Activated CD8-positive, alpha-beta memory T cell treated with anti-CD3 and anti-CD28 coated beads for 24 hours (primary cell): ENCODE measurements around the gene LAMA5.

Experiments used
- DNase-seq: peaks from one replicate; pipeline ENCODE4 v3.0.0-alpha.2; 2020

LAMA5 gene

GRCh38 chr20:62299666-62300236 is 67.4 kb downstream of the LAMA5 start:
- no peak for DNase-seq

DNA sequence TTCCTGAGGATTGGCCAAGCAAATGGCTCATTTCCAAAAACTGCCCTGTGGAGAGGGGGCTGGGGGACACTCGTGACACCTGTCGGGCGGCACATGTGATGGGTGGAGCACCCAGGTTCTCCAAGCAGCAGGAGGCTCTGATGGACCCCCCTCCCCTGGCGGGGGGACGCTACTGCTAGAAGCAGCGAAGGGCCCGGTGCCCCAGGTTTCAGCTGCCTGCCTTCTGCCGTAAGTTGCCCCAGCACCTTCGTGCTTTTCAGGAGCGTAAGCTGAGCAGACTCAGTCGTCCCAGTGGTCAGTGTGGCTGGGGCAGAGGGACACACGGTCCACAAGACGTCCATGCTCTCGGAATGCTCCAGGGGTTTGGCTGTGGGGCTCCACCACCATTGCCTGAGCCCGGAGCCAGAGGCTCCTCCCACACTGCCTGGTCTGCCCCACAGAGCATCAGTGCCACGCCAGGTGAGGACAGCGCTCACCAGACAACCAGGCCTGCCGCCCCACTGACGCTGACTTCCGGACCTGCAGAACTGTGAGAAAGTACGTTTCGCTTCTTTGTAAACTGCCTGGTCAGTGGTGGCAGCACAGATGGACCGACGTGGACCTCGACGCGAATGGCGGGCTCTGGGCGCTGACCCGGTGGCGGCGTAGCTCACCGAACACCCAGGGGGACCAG is 68.4 kb downstream of the LAMA5 start:
- DNase-seq, result no peak

DNA sequence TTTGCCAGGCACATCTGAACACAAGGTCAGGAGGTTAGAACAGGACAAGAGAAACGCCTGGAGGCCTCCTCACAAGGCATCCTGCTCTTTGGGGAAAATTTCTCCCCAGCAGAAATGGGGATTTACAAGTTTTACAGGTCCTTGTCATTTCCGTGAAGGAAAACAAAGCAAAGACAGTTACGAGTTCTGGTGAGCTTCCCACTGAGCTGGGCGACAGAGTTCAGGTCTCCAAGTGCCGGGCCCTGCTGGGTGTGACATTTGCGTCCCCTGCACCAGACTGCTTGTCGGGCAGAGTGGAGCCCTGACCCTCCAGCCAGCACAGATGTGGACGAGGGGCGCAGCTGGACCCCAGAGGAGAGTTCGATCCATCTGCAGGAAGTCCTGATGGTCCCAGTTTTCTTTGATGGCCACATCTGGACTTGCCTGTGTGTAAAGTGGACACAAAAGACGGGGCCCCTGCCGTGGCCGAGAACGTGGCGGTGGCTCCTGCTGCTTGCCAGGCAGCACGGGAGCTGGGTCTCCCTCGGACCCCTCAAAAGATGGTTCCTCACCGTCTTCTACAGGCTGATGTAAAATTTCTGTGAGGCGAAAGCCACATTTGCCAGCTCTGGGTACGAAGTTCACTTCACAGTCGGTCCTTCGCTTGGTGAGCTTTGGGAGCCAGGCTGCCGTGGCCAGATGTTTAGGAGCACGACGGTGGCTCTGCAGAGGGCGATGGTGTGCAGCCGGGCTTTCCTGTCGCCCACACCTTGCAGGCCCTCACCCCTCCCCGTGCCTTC is 69.5 kb downstream of the LAMA5 start:
- no peak for DNase-seq

- no peak for DNase-seq
Observed at GRCh38 chr20:62296724-62297448, 70.2 kb downstream of the LAMA5 start.

GRCh38 chr20:62294516-62294915 is 72.6 kb downstream of the LAMA5 start:
- no peak for DNase-seq

- DNase-seq, result no peak
Observed at GRCh38 chr20:62293946-62294345, 73.2 kb downstream of the LAMA5 start.

DNA sequence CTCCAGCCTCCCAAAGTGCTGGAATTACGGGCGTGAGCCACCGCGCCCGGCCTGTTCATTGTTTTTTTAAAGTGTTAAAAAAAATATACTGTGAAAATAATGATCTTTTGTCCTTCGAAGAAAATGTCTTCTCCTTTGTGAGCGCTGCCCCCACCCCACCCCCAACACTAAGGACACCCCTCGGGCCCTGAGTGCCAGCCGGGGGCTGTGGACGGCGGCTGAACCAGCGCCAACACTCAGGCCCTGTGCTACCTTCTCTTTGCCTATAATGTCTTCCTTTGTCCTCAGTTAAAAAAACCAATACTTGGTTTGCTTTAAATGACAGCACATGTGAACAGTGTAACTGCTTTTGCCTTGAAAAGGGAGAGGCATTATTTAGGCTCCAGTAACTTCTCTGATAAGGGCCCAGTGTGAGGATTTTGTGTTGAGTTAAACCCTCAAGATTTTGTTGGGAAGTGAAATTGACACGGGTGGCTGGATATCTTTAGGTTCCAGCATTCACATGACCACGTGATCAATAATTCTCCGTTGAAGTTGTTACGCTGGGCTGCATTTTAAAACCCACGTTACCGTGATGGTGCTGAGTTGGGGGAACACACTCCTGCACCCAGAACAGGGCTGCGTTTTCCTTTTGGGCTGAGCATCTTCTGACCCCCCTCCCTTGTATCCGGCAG is 73.9 kb downstream of the LAMA5 start:
- no peak for DNase-seq

- DNase-seq, result no peak
Observed at GRCh38 chr20:62292108-62292507, 75.0 kb downstream of the LAMA5 start.

DNA sequence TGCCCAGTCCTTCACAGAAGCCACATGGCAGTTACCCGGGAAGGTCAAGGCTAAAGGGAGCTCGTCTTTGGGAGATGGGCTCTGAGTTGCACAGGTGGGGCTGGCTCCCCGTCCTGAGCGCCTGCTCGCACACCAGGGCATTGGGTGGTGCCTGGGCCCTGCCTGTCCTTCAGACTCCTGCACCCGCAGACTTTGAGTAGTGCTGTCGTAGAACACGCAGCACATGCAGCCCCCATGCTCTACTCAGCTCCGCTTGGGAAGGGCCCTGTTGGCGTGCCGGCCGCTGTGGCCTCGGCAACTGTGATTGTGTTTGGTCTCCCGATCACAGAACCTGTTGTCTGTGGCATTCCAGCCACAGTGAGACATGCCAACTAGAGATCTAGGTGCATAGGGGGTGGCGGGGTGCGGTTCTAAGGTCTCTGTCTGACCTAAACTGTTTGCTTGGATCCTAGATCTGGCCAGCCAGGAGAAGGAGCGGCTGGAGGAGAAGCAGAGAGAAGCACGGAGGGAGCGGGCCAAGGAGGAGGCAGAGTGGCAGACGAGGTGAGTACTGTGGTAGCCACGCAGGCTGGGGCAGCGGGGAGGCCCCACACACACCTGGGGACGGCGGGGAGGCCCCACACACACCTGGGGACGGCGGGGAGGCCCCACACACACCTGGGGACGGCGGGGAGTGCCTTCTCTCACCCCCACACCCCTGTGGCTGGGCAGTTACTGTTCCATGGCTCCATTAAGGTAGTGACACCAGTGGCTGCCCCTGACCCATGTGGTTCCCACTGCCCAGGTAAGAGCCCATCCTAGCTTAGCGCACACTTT is 75.7 kb downstream of the LAMA5 start:
- DNase-seq, result no peak

GRCh38 chr20:62289898-62290297 is 77.2 kb downstream of the LAMA5 start:
- DNase-seq, result no peak

GRCh38 chr20:62289131-62289530 is 78.0 kb downstream of the LAMA5 start:
- DNase-seq, result no peak

DNA sequence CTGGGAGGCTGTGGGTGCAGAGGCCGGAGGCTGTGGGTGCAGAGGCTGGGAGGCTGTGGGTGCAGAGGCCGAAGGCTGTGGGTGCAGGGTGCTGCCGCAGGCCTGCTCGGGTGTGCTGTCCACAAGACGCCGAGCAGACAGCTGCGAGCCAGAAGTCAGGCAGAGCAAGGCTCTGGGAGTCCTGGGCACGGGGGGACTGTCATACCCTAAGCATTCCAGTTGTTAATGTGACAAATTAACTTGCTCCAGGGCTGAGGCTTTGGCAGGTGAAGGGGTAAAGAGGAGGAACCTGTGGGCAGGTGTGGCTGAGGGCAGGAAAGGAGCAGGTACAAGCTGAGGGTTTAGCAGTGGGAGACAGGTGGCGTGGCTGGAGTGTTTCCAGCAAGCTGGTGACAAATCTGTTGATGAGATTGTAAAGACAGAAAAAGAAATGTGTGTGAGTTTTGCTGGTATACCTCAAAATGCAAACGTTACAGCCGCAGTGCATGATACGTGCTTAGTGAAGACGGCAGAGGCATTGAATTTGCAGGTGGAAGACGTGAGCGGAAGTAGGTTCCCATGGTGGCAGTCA is 78.5 kb downstream of the LAMA5 start:
- DNase-seq, result no peak

- DNase-seq, result no peak
Observed at GRCh38 chr20:62287759-62288534, 79.2 kb downstream of the LAMA5 start.

GRCh38 chr20:62287129-62287528 is 80.0 kb downstream of the LAMA5 start:
- no peak for DNase-seq

GRCh38 chr20:62286493-62287064 is 80.5 kb downstream of the LAMA5 start:
- DNase-seq, result no peak

DNA sequence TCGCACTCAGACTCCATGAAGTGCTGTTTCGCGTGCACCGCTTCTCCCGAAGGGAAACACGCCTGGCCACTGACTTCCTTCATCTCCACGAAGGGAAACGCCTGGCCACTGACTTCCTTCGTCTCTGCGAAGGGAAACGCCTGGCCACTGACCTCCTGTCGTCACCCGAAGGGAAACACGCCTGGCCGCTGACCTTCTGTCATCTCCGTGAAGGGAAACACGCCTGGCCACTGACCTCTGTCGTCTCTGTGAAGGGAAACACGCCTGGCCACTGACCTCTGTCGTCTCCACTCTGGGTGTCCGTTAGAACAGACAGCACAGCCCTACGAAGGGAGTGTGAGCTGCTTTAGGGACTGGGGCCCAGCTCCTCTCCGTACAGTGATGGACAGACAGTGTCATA is 81.4 kb downstream of the LAMA5 start:
- no peak for DNase-seq

GRCh38 chr20:62285151-62285550 is 82.0 kb downstream of the LAMA5 start:
- no peak for DNase-seq

GRCh38 chr20:62284448-62284847 is 82.7 kb downstream of the LAMA5 start:
- DNase-seq, result no peak

DNA sequence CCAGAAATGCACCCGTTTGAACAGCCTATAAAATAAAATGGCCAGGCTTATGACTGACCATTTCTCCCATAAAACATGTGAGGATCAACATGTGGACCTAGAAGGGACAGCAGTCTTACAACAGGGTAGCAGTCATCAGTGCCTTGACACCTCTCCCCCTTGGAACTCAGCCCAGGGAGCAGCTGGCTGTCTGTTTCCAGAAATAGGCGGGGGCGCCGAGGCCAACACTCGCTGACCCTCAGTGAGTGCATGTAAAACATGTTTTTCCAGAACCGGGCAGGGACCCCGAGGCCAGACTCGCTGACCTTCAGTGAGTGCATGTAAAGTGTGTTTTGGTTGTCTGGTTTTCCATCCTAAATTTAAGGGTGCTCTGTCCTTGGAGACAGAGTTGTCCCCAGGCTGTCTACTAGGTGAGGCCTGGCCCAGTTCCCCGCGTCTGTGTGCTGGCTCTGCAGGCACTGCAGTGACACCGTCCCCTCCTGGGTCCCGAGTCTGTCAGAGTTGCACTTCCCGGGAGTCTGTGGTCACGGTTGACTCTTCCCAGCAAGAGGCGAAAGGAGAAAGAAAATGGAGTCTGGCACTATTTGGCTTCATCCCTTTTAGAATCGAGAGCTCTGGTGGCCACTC is 84.1 kb downstream of the LAMA5 start:
- DNase-seq, result no peak

DNA sequence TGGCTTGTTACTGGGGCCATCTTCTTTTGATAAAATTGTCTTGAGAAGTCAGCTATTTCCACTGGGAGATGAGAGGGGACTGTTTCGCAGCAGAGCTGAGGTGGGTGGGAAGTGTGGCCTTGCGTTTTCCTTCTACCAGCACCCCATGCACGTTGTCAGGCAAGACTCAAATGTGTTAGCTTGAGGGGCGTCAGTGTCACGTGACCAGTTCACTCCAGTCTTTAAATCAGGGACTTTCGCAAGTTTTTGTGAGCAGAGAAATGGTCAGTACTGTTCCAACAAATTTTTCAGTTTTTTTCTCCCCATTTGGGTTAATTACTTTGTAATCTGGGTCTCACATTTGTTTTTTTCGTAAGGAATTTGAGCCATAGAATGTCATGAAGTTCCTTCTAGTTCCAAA is 85.0 kb downstream of the LAMA5 start:
- no peak for DNase-seq
